Raji (cell line): ENCODE results near the gene GRIN2C.

Experiments
- POLR2A ChIP-seq: IDR thresholded peaks from 2 replicates; pipeline ENCODE4 v1.6.1; 2011; ENCODE audit warnings: low read depth, low read length, control low read depth; ENCODE audit not compliant: insufficient read depth

GRIN2C gene

GRCh38 chr17:74859459-74860228, at the start of gene GRIN2C:
TSS of gene GRIN2C (minus strand) at chr17:74859885. CDS start at chr17:74855092, 4,793 bp downstream.
- no peak for TF ChIP-seq POLR2A

- no peak for TF ChIP-seq POLR2A
Observed at GRCh38 chr17:74907012-74907411, 47.3 kb upstream of the GRIN2C start.

- TF ChIP-seq POLR2A: no peak
Observed at GRCh38 chr17:74904687-74905409, 45.2 kb upstream of the GRIN2C start.

DNA sequence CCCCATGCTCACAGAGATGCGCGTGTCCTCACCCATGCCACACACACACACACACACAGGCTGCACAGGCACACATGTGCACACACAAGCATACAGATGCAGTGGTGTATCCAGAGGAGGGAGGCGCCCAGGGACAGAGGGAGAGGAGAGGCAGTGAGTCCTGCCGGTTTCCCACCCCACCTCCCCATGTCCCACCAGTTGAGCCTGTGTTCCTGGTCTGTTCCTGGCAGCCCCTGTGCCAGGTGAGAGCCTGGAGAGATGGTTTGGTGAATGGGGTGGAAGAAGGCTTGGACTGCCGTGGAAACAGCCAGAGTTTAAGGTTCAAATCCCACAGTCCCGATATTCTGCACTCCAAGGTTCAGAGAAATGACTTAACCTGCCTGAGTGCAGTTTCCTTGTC, 44.0 kb upstream of the GRIN2C start:
- TF ChIP-seq POLR2A: no peak

DNA sequence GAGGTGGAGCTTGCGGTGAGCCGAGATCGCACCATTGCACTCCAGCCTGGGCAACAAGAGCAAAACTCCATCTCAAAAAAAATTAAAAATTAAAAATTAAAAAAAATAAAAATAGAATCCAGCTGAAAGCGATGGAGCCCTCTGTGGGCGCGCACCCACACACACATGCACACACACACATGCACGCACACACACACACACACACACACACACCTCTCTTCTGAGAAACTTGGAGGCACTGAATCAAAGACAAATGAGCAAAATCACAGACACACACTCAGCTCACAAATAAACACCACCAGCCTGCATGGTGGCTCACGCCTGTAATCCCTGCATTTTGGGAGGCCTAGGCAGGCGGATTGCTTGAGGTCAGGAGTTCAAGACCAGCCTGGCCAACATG, 43.3 kb upstream of the GRIN2C start:
- no peak for TF ChIP-seq POLR2A

DNA sequence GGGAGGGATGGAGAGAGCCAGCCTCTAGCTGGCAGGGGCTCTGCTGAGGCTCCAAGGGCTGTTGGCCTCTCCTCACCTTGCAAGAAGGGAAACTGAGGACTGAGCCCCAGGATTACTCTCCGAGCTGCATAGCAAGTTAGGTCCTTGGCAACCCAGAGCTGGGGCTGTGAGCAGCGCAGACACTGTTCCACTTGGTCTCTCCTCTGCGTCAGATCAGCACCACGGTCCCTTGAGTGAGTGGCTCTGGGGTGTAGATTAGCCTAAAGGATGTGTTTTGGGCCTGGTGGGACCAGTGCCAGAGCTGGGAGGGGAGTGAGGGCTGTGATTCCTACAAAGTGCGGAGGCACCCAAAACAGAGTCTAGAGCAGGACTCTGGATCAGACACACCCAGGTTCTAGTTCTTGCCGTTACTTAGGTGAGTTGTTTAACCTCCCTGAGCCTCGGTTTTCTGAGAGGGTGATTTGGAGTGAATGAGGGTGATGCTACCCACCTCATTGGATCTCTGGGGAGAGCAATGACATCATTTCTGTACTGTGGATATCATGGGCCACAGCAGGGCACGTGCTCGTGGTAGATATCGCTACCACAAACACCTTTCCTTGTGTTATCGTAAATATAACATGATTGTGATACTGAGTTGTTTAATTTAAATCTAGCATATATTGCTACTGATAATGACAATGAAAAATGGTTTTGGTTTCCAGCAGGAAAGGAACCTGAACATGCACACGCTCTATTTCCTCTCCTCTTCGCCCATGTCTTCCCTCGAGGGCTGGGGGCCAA, 41.9 kb upstream of the GRIN2C start:
- no peak for TF ChIP-seq POLR2A

DNA sequence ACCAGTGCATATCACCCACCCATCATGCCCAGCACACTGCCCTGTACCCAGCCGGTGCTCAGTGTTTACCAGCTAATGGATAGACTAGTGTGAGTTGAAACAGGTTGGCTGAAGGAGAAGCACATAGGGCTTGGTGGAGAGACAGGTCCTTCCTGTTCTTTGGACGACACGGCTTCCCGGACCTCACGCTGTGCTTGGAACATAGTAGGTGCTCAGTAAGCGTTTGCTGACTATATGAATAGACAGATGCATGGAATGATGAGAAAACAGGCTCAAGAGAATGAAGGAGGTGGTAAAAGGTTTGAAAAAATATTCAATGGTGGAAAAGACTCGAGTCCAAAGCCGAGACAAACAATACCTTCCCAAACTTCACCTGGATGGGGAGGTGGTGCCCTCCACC, 40.5 kb upstream of the GRIN2C start:
- no peak for TF ChIP-seq POLR2A

GRCh38 chr17:74898376-74898946, 38.8 kb upstream of the GRIN2C start:
- TF ChIP-seq POLR2A: no peak

DNA sequence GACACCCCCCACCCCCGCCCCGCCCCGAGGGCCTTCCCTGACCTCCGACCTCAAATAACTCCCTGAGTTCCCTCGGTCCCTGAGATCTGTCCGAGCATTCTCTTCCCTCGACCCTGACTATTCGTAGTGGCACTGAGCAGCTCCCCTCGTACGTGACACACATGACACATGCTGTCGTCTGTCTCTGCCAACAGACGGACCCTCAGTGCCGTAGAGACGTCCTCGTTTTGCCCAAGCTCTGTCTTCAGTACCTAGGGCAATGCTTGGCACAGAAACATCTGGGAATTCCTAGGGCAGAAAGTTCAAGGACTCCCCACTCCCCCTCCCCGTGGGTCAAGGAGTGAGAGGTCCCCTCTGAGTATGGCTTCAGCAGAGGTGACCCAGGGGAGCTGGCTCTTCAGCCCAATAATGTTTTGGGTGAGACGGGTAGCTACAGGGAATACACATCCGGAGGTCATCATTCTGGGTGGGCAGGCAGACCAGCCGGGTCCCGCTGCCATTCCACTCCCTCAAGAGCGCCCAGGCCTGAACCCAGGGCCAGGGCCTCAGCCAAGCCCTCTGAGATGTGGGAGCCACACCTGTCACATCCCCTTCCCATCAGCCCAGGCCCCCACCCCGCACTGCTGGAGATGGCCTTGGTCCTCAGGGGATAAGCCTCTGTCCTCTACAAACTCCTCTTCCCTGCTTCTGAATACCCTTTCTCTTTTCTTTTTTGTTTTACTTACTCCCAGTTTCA, 34.4 kb upstream of the GRIN2C start:
- no peak for TF ChIP-seq POLR2A

DNA sequence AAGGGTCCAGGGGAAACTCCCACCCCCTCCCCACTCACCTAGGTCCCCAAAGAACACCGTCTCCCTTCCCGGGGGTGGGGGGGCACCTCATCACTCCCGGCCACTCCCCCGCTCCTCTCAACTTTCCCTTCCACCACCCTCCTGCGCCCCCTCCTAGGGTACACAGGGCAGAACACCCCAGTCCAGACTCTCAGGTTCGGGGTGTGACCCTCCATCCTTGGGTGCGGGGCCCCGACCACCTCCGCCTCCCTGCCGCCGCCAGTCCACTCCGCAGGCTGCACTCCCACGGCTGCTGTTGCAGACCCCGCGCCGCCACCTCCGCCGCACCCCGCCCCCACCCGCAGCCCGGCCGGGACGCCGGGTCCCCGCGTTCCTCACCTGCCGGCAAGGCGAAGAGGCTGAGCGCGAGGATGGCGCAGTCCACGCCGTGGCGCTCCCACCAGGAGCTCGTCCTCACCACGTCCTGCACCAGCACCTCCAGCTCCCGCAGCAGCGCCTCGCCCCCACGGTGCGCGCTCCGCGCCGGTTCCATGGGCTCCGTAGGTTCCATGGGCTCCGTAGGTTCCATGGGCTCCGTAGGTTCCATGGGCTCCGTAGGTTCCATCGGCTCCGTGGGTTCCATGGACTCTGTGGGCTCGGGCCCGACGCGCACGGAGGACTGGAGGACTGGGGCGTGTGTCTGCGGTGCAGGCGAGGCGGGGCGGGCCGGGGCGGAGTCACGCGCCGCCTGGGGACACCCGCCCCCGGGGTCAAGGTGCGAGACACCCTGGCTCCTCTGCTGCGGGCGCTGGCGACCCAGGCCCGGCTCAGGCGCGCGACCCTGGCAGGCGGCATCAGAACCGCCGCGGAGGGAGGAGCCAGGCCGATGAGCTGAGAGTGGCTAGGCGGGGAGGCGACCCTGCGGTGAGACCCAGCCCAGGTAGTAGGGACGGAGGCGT, 33.6 kb upstream of the GRIN2C start, which contains the start of gene FADS6:
TSS of gene FADS6 (minus strand) at position 660 of the 938 bp plus-strand sequence. CDS start at position 622, 38 bp downstream.
- TF ChIP-seq POLR2A: no peak

- no peak for TF ChIP-seq POLR2A
Observed at GRCh38 chr17:74892013-74892841, 32.5 kb upstream of the GRIN2C start.

DNA sequence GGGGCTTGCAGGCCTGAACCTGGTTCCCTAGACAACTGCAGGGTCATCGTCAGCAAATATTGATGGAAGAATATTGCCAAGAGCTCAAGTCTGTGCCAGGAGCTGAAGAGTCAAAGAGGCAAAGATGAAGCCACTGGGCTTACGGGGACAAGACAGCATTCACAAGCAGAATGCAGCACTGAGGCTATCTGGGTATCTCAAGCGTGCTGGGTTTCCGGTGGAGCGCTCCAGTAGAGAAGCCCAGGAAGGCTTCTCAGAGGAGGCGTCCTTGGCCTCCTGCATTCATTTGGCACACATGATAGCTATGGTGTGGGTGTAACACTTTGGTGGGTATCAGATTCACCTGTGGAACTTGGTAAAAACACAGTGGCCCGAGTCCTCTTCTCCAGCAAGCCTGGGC, 30.9 kb upstream of the GRIN2C start:
- no peak for TF ChIP-seq POLR2A

GRCh38 chr17:74888469-74888868, 28.8 kb upstream of the GRIN2C start:
- no peak for TF ChIP-seq POLR2A
